ENCODE results near the gene MAP6. TPM values are rescaled to one million over a fixed set of nuclear protein-coding genes. Genes with fewer than 3 reads are reported as not detected.

Gene MAP6
- total RNA-seq, 4 donors from 2014 or later: 10.4 to 16.3 (median 11.7) TPM

DNA sequence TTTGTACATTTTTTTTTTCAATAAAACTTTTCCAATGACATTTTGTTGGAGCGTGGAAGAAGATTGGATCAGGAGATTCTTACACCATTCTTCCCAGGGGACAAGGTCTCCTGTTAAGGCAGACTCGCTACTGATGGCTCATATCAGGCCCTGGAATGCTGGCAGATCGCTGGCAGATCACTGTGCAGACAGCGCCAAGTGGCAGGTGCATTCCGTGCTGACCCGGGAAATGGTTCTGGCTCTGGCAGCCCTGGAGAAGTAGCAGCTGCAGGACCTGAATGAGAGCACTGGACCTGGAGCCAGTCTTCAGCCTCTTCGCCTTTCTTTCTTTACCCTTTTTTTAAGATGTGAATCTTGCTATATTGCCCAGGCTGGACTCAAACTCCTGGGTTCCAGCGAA is 96.1 kb downstream of the MAP6 start:
- H3K27me3 ChIP-seq: no peaks in the 10 kb centered on the region
- WGBS, 2 donors: 71 to 73% methylated on average over 8 of the region's 8 CpGs
- TF ChIP-seq, protein P1, sequence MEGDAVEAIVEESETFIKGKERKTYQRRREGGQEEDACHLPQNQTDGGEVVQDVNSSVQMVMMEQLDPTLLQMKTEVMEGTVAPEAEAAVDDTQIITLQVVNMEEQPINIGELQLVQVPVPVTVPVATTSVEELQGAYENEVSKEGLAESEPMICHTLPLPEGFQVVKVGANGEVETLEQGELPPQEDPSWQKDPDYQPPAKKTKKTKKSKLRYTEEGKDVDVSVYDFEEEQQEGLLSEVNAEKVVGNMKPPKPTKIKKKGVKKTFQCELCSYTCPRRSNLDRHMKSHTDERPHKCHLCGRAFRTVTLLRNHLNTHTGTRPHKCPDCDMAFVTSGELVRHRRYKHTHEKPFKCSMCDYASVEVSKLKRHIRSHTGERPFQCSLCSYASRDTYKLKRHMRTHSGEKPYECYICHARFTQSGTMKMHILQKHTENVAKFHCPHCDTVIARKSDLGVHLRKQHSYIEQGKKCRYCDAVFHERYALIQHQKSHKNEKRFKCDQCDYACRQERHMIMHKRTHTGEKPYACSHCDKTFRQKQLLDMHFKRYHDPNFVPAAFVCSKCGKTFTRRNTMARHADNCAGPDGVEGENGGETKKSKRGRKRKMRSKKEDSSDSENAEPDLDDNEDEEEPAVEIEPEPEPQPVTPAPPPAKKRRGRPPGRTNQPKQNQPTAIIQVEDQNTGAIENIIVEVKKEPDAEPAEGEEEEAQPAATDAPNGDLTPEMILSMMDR (IDR thresholded peaks at IDR 0.05): no peak
- TF ChIP-seq POLR2A (IDR thresholded peaks at IDR 0.05): no peak
- TF ChIP-seq EP300 (IDR thresholded peaks at IDR 0.05): no peak
- H3K36me3 ChIP-seq: peaks cover 9 to 63% (median 16%) of the 10 kb centered on the region in 3 donors
- no peak overlapping the region for H3K27ac ChIP-seq
- no peak for DNase-seq (ENCODE audit: low spot score in 2 of 2)
- H3K4me1 ChIP-seq: peaks cover 0 to 43% (median 7%) of the 10 kb centered on the region in 4 donors
- no peak overlapping the region for H3K4me3 ChIP-seq
- H3K9me3 ChIP-seq: no peaks in the 10 kb centered on the region

DNA sequence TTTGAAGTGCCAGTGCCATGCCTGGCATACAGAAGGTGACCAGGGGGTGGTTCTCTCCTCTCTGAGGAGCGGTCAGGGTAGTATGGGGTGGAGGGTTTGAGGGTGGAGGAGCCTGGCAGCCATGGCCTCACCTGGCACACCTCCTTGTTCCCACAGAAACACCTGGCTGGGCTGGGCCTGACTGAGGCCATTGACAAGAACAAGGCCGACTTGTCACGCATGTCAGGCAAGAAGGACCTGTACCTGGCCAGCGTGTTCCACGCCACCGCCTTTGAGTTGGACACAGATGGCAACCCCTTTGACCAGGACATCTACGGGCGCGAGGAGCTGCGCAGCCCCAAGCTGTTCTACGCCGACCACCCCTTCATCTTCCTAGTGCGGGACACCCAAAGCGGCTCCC is 97.2 kb downstream of the MAP6 start:
- 91 to 93% methylated on average over 5 to 14 of the region's 14 CpGs for WGBS, 2 donors
- no peak overlapping the region for H3K27ac ChIP-seq
- TF ChIP-seq, protein P1 (IDR thresholded peaks at IDR 0.05): no peak
- TF ChIP-seq POLR2A (IDR thresholded peaks at IDR 0.05): no peak
- no peak for TF ChIP-seq EP300 (IDR thresholded peaks at IDR 0.05)

DNA sequence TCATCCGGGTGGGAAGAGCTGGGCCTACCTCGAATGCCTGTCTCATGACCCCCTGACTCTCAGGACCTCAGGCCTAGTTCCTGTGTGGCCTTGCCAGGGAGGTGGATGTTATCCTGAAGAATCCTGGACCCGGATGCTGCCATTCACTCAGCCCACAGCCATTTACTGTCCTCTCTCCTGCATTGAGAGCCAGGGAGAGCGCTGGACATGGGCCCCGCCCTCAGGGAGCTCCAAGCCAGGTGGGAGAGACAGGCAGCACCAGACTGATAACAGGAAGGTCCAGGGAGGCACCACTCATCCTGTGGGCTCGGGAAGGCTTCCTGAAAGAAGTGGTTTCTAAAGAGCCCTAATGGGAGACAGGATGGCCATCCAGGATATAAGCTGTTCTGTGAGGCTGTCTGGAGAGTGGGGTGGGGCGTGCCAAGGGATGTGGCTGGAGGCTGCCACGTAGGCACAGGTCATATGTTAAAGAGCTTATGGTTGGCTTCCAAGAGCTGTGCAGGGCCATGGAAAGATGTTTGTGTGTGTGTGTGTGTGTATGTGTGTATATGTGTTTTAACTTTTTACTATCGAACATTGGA is 98.2 kb downstream of the MAP6 start:
- Histone ChIP-seq H3K4me1 (peaks cover 0 to 47% (median 7%) of the 10 kb centered on the region in 4 donors), H3K27ac (peak overlapping the region in 2 of 4 donors; percentile 32 to 40), H3K9me3 (no peaks in the 10 kb centered on the region), H3K36me3 (peaks cover 9 to 83% (median 16%) of the 10 kb centered on the region in 3 donors), H3K27me3 (no peaks in the 10 kb centered on the region), H3K4me3 (no peak overlapping the region)
- TF ChIP-seq POLR2A (IDR thresholded peaks at IDR 0.05) (no peak), EP300 (IDR thresholded peaks at IDR 0.05) (no peak)
- TF ChIP-seq, protein P1 (IDR thresholded peaks at IDR 0.05): no peak
- no peak for DNase-seq (ENCODE audit: low spot score in 2 of 2)
- 58 to 60% methylated on average over 4 to 9 of the region's 9 CpGs for WGBS, 2 donors

More for the DNA sequence above, 97.2 kb downstream of the MAP6 start:
- DNase-seq (ENCODE audit: low spot score in 2 of 2): no peak
- Histone ChIP-seq H3K4me3 (no peak overlapping the region), H3K9me3 (no peaks in the 10 kb centered on the region), H3K4me1 (peaks cover 0 to 47% (median 3%) of the 10 kb centered on the region in 4 donors), H3K36me3 (peaks cover 9 to 74% (median 16%) of the 10 kb centered on the region in 3 donors), H3K27me3 (no peaks in the 10 kb centered on the region)

DNA sequence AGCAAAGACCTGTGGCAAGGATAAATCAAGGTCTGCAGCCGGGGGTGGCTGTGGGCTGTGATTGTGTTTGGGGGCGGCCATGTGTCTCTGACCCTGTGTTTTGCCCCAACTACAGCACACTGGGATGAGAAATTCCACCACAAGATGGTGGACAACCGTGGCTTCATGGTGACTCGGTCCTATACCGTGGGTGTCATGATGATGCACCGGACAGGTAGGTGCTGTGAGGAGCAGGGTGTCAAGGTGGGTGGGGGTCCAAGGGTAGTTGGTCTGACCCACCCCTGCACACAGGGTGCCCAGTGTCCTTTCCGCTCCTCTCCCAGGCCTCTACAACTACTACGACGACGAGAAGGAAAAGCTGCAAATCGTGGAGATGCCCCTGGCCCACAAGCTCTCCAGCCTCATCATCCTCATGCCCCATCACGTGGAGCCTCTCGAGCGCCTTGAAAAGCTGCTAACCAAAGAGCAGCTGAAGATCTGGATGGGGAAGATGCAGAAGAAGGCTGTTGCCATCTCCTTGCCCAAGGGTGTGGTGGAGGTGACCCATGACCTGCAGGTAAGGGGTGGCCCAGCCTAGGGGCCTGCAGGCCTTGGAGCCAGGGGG is 100.1 kb downstream of the MAP6 start:
- Histone ChIP-seq H3K36me3 (peaks cover 9 to 78% (median 16%) of the 10 kb centered on the region in 3 donors), H3K9me3 (no peaks in the 10 kb centered on the region), H3K4me3 (no peak overlapping the region), H3K27me3 (no peaks in the 10 kb centered on the region), H3K4me1 (peaks cover 0 to 63% (median 26%) of the 10 kb centered on the region in 4 donors), H3K27ac (peak overlapping the region in 2 of 4 donors; percentile 48 to 58)
- no peak for DNase-seq (ENCODE audit: low spot score in 2 of 2)
- no peak for TF ChIP-seq EP300 (IDR thresholded peaks at IDR 0.05)
- no peak for TF ChIP-seq POLR2A (IDR thresholded peaks at IDR 0.05)
- TF ChIP-seq, protein P1 (IDR thresholded peaks at IDR 0.05): no peak
- WGBS, 2 donors: 81 to 86% methylated on average over 14 of the region's 14 CpGs

DNA sequence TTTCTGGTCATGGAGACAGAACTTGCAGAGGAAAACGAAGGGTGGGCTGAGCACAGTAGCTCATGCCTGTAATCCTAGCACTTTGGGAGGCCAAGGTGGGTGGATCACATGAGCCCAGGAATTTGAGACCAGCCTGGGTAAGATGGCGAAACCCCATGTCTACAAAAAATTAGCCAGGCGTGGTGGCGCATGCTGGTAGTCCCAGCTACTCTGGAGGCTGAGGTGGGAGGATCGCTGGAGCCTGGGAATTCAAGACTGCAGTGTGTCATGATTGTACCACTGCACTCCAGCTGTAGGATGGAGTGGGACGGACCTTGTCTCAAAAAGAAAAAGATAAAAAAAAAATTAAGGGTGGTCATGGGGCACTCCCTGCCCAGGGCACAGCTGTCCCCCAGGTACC is 100.9 kb downstream of the MAP6 start:
- TF ChIP-seq POLR2A (IDR thresholded peaks at IDR 0.05): no peak
- TF ChIP-seq EP300 (IDR thresholded peaks at IDR 0.05): no peak
- TF ChIP-seq, protein P1 (IDR thresholded peaks at IDR 0.05): no peak
- H3K36me3 ChIP-seq: peaks cover 9 to 70% (median 16%) of the 10 kb centered on the region in 3 donors
- H3K4me1 ChIP-seq: peaks cover 0 to 71% (median 31%) of the 10 kb centered on the region in 4 donors
- H3K9me3 ChIP-seq: no peaks in the 10 kb centered on the region
- H3K27me3 ChIP-seq: no peaks in the 10 kb centered on the region
- DNase-seq (ENCODE audit: low spot score in 2 of 2): no peak
- no peak overlapping the region for H3K4me3 ChIP-seq
- 74 to 82% methylated on average over 6 of the region's 6 CpGs for WGBS, 2 donors
- peak overlapping the region in 2 of 4 donors; percentile 48 to 58 for H3K27ac ChIP-seq

Measured in tibial nerve (tissue), 4 donors.